ENCODE data around the gene BMERB1.

Gene BMERB1

GRCh38 chr16:15502041-15502725, 67.8 kb downstream of the BMERB1 start:
- DNase-seq = no peak

- DNase-seq = no peak
Observed at GRCh38 chr16:15506441-15506840, 72.1 kb downstream of the BMERB1 start.

- DNase-seq = no peak
Observed at GRCh38 chr16:15507301-15507958, 73.0 kb downstream of the BMERB1 start.

GRCh38 chr16:15507959-15508627, 73.7 kb downstream of the BMERB1 start:
- DNase-seq = no peak

- no peak for DNase-seq
Observed at GRCh38 chr16:15509051-15509592, 74.7 kb downstream of the BMERB1 start.

- DNase-seq = no peak
Observed at GRCh38 chr16:15509593-15510535, 75.5 kb downstream of the BMERB1 start.

GRCh38 chr16:15510992-15511391, 76.6 kb downstream of the BMERB1 start:
- DNase-seq = no peak

GRCh38 chr16:15511759-15512487, 77.5 kb downstream of the BMERB1 start:
- DNase-seq = no peak

GRCh38 chr16:15513156-15513555, 78.8 kb downstream of the BMERB1 start:
- DNase-seq = no peak

- no peak for DNase-seq
Observed at GRCh38 chr16:15515992-15516391, 81.6 kb downstream of the BMERB1 start.

GRCh38 chr16:15516609-15517008, 82.2 kb downstream of the BMERB1 start:
- no peak for DNase-seq

GRCh38 chr16:15517743-15518377, 83.5 kb downstream of the BMERB1 start:
- no peak for DNase-seq

GRCh38 chr16:15518381-15519351, 84.3 kb downstream of the BMERB1 start:
- DNase-seq = no peak

- DNase-seq = no peak
Observed at GRCh38 chr16:15519790-15520189, 85.4 kb downstream of the BMERB1 start.

- no peak for DNase-seq
Observed at GRCh38 chr16:15521390-15521757, 87.0 kb downstream of the BMERB1 start.

- DNase-seq = no peak
Observed at GRCh38 chr16:15521758-15522509, 87.5 kb downstream of the BMERB1 start.

GRCh38 chr16:15523092-15523541, 88.7 kb downstream of the BMERB1 start:
- DNase-seq = no peak

GRCh38 chr16:15523939-15524338, 89.6 kb downstream of the BMERB1 start:
- DNase-seq = no peak

- DNase-seq = no peak
Observed at GRCh38 chr16:15524966-15525365, 90.6 kb downstream of the BMERB1 start.

Measured in NCI-H510A treated with DMSO at 0.1 percent for 48 hours (cell line).